GM12891 (cell line): ENCODE data around the gene NT5DC4.

Experiments used
- POLR2A ChIP-seq: IDR thresholded peaks from 2 replicates; pipeline ENCODE4 v1.6.1; 2011; ENCODE audit warnings: low read depth, low read length, control low read depth
- POLR2AphosphoS5 ChIP-seq: IDR thresholded peaks from 2 replicates; pipeline ENCODE4 v1.6.1; 2011; ENCODE audit warnings: low read depth, low read length, control low read depth
- SPI1 ChIP-seq: IDR thresholded peaks from 2 replicates; pipeline ENCODE4 v1.6.1; 2011; ENCODE audit warnings: low read depth, low read length, control low read depth
- TAF1 ChIP-seq: IDR thresholded peaks from 2 replicates; pipeline ENCODE4 v1.6.1; 2011; ENCODE audit warnings: low read depth, low read length, control low read depth

- TF ChIP-seq POLR2A (no peak), TAF1 (no peak), SPI1 (no peak), POLR2AphosphoS5 (no peak)
These were observed 29.7 kb downstream of the NT5DC4 start for GRCh38 chr2:112750560-112750843.
